Inflammatory macrophage treated with lipopolysaccharide for 4 hours (primary cell): ENCODE results near the gene CERT1.
"Not testable (repeated sequence)": the region's sequence is repeated elsewhere in the genome, so short reads cannot be mapped to it uniquely, and the experiment has no call there.

Experiments used
- DNase-seq: peaks from one replicate; pipeline ENCODE4 v3.0.0-alpha.2; 2020

Gene CERT1

DNA sequence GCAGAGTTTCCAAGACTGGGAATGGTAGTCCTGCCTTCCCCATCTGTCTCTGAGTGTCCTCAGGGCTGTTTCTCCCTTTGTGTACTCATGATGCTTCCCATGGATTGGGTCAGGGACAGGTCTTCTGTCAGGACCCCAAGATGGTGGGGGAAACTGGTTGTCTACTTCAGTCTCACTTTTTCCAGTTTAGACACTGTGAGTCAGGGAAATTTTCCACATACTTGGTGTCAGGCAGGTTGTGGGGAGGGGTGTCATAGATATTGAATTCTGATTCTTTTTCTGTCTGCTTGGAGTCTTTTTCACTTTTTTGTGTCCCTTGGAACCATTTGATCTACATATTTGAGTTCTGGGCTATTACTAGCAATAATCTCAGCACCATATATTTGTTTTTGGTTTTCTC, 10.6 kb upstream of the CERT1 start:
- DNase-seq, result no peak

DNA sequence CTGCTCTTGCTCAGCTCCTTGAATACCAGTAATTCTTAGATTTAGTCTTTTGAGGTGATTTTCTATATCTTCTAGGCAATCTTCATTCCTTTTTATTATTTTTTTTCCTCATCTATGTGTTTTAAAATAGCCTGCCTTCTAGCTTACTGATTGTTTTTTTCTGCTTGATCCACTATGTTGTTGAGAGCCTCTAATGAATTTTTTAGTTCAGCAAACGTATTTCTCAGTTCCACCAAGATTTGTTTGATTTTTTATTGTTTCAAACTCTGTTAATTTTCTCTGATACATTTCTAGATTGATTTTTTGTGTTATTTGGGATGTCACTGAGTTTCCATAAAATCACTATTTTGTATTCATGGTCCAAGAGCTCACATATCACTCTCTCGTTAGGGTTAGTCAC, 9.8 kb upstream of the CERT1 start:
- no peak for DNase-seq

DNA sequence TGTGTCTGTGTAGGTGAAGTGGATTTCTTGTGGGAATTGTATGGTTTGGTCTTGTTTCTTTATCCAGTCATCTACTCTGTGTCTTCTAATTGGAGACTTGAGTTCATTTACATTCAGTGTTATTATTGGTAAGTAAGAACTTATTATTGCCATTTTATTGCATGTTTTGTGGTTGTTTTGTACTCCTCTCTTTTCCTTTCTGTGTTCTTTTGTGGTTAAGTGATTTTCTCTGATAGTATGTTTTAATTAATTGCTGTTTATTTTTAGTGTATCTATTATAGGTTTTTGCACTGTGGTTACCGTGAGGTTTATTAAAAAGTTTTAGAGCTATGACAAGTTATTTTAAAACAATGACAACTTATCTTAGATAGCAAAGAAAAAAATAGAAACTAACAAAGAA, 8.3 kb upstream of the CERT1 start:
- DNase-seq, result no peak

DNA sequence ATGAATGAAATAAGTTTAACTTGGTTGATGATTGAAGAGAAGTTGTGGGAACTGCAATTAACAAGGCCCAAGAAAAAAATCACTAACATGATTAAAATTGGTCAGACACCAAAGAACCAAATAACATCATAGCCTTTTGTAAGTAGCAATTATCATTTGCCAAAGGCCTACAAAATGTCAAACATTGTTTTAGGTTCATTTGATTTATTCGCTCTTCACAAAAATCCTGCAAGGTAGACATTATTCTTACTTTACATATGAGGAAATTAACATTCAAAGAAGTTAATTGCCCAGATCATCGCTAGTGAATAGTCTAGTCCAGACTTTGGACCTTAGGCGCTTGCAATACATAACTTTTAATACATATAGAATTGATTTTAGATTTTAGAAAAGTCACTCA, 2.9 kb upstream of the CERT1 start:
- no peak for DNase-seq

DNA sequence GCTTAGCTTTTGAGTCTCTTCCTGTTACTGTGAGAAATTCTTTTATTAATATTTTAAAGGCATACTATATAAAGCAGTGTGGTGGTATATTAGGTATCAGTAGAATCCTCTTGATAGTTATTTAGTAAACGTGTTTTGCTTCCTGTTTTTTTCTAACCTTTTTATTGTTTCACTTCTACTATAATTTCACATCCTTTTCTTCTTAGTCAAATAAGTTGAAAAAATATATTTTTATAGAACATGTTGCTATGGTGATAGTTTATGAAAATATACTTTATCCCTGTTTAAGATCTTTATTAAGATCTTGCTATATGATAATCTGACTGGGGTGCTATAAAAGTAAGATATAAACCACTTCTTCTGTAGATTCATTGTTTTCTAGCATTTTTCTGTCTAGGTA, 2.4 kb upstream of the CERT1 start:
- DNase-seq, result peak; percentile 28

DNA sequence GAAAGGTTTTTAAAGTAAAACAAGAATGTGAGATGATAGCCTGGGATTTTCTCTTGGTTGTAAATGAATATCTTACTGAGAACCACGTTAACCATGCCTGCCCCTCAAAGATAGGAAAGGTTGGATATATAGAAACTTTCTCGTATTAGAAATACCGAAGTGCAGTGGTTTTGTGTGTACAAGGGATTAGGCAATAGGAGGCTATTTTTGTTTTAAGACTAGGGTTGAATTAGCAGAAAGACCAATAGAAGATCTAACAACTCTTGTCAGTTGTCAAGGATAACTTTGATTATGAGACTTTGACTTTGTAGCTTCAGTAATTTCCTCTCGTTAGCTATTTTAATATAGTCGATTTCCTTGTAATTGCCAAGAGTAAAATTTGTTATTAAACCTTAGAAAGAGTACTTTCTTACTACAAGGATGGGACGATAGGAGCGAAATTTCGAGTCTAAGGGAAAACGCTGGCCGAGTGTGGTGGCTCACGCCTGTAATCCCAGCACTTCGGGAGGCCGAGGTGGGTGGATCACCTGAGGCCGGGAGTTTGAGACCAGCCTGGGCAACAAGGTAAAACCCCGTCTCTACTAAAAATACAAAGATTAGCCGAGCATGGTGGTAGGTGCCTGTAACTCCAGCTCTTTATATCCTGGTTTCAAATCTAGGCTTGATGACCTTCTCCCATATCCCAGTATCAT, 1.1 kb upstream of the CERT1 start:
- peak; percentile 36 for DNase-seq

DNA sequence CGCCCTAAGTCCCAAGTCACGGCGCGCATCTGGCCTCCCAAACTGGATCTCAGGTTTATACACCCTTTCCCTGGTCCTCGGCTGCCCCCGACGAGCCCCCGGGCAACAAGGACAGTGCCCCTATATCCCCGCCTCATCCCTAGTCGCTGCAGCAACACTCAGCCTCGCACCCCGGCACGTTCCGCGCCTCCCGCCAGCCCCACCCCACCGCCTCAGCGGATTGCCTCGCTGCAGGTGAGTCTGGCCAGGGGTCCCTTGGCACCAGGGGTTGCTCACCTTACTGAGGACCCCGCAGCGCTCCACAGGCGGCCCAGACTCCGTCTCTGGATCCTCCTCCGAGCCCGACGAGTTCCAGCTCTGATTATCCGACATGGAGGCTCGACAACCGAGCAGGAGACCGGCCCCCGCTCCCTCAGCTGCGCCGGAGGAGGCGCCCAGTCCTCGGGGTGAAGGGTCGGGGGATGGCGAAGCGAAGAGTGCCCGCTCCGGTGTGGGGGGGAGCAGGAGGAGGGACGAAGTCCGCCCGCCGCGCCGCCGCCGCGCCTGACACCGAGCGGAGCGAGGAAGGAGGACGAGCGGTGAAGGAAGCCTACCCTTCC, 494 bp downstream of the CERT1 start:
- DNase-seq, result peak; percentile 41

DNA sequence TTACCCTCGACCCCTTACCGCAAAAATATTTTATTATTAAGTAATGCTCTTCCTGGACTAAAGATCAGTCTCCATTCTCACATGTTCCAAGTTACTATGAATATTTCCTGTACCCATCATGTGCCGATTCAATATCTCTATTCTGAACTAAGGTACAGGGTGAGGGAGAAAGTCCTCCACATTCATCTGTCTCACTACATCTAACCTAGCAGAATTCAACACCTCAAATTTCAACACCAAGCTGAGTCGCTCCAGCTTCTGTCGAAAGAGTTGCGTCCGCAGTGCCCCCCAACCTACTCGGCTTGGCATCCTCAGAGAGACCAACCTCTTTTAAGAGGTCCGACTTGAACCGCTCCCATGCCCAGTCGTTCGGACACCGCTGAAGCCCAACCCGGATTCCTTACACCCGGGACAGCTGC, 1.0 kb downstream of the CERT1 start:
- peak; percentile 43 for DNase-seq

DNA sequence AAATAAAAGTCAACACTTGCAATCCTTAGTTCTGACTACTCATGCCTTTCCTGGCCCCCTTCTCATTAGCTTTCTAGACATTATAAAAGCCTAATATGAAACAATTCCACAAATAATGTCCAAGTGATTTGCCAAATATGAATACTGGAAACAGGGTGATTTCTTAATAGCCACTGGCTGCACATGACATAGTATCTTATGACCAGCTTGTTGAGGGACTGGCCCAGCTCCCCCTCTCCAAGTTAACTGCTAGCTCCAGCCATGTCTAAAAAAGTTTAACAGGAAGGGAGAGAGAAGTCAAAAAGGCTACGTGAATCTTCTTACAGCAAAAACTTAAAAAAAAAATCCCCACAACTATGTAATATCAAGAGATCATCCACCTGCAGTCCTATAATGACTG, 1.5 kb downstream of the CERT1 start:
- peak; percentile 87 for DNase-seq

DNA sequence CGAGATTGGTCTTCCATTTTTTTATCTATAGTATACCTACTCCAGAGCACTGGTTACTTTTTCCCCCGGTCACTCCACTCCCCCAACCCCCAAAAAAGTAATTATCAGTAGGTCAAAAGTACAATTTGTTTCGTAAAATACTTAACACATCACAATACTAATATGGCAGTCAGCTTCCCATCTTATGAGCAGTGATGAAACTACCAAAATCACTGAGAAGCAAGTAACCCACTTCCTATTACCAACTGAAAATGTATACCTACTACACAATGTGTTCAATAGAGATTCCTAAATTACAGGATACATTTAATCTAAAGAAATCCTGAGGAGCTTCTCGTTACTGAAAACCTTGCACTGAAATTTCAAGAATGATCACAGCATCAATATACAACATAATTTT, 1.9 kb downstream of the CERT1 start:
- peak; percentile 79 for DNase-seq

DNA sequence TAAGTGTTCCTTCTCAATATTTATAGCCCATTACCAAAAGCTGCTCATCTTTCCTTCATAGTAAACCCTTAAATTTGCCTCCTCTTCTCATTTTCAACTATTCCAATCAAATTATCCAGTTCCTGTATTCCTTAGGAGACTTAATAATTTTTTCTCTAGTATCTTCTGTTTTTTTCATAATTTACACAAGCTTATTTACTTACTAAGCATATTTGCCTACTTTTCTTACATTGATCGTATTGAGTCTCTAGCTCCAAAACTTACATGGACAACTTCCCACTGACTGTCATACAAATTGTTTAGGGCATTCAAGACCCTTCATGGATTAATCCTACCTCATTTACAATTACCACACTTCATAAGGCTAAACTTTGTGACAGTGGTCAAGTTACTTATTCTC, 3.6 kb downstream of the CERT1 start:
- DNase-seq, result no peak

DNA sequence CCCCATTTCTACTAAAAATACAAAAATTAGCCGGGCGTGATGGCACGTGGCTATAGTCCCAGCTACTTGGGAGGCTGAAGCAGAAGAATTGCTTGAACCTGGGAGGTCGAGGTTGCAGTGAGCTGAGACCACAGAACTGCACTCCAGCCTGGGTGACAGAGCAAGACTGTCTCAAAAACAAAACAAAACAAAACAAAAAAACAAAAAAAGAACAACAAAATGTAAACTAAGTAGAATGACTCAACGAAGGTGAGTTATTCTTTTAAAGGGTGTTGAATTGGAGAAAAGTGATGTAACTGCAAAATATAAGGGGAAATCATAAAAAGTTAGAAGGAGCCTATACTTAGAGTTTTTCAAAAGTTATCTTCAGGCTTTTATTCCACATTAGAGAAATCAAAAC, 6.3 kb downstream of the CERT1 start:
- not testable (repeated sequence) for DNase-seq

DNA sequence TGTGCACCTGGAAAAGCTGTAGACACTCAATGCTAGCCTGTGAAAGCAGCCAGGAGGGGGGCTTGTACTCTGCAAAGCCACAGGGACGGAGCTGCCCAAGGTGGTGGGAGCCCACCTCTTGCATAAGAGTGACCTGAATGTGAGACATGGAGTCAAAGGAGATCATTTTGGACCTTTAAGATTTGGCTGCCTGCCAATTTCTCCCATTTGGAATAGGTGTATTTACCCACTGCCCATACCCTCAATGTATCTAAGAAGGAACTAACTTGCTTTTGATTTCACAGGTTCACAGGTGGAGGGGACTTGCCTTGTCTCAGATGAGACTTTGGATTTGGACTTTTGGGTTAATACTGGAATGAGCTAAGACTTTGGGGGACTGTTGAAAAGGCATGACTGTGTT, 12.6 kb downstream of the CERT1 start:
- DNase-seq, result not testable (repeated sequence)

DNA sequence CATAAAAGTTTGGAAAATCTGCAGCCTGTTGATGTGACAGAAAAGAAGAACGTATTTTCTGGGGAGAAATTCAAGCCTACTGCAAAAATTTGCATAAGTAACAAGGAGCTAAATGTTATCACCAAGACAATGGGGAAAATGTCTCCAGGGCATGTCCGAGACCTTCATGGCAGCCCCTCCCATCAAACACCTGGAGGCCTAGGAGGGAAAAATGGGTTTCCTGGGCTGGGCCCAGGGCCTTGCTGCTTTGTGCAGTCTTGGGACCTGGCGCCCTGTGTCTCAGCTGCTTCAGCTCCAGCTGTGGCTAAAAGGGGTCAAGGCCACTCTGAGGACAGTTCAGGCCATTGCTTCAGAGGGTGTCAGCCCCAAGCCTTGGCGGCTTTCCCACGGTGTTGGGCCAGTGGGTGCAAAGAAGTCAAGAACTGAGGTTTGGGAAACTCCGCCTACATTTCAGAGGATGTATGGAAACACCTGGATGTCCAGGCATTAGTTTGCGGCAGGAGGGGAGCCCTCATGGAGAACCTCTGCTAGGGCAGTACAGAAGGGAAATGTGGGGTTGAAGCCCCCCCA, 13.1 kb downstream of the CERT1 start:
- no peak for DNase-seq

DNA sequence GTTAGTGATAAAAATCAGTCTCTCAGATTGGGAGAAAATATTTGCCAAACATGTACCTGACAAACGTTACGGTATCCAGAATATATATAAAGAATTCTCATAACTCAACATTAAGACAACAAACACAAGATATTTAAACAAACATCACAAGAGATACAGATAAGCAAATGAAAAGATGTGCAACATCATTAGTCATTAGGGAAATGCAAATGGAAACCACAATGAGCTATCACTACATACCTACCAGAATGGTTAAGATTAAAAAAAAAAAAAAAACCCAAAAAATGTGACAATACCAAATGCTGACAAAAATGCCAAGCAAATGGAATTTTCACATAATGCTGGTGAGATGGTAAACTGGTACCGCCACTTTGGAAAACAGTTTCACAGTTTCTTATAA, 15.4 kb downstream of the CERT1 start:
- DNase-seq, result no peak

DNA sequence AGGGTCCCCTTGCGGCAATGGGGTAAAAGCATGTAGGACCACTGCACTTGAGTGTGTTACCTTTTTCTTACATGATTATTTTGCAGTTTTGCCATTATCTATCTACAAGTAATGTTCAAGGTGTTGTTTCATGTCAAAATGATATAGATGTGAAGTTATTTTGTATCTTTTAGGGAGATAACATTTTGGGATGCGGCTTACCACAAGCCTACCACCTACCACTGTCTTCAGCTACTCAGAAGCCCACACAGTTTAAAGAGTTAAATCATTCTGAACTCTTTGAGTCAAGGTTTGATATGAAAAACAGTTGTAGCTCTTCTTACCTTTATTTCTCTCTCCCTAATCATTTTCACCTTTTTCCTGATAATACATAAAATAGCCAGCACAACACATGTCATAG, 19.8 kb downstream of the CERT1 start:
- no peak for DNase-seq

DNA sequence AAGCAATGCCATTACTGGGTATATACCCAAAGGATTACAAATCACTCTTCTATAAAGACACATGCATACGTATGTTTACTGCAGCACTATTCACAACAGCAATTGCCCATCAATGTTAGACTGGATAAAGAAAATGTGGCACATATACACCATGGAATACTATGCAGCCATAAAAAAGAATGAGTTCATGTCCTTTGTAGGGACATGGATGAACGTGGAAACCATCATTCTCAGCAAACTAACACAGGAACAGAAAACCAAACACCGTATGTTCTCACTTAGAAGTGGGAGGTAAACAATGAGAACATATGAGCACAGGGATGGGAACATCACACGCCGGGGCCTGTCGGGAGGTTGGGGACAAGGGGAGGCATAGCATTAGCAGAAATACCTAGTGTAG, 21.6 kb downstream of the CERT1 start:
- not testable (repeated sequence) for DNase-seq

DNA sequence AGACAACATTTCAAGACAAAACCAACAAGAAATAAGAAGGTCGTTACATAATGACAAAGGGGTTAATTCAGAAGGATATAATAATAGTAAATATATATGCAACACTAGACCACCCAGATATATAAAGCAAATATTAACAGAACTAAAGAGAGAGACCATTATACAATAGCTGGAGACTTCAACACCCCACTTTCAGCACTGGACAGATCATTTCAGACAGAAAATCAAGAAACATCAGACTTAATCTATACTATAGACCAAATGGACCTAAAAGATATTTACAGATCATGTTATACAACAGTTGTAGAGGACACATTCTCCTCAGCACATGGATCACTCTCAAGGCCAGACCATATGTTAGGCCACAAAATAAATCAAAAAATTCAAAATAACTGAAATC, 26.8 kb downstream of the CERT1 start:
- DNase-seq, result no peak

DNA sequence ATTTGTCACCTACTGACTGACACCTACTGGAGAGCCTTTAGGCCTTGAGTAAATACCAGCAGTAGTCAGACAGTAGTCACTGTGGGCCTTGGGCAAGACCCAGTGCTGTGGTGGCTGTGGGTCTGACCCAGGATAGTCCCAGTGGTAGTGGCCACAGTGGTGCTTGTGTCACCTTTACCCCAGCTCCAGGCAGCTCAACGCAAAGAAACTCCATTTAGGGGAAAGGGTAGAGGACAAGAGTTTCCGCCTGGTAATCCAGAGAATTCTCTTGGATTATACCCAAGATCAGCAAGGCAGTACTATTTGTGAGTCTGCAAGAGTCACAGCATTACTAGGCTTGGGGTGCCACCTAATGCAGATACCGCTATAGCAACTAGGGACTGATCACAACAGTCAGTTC, 28.9 kb downstream of the CERT1 start:
- DNase-seq, result no peak

DNA sequence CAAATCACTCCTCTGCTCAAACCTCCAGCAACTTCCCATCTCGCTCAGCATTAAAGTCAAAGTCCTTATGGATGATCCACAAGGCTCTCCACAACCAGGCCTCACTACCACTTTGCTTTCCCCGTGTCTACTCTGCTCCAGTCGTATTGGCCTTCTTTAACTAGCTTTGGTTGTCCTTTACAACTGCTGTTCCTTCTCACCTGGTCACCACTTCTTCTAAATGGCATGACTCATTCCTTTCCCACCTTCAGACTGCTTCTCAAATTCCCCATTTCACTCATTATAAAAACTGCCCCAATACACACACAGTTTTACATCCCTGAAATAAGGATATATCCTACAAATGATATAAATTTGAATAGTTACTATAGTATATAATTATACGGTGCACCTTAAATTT, 30.4 kb downstream of the CERT1 start:
- DNase-seq, result no peak

DNA sequence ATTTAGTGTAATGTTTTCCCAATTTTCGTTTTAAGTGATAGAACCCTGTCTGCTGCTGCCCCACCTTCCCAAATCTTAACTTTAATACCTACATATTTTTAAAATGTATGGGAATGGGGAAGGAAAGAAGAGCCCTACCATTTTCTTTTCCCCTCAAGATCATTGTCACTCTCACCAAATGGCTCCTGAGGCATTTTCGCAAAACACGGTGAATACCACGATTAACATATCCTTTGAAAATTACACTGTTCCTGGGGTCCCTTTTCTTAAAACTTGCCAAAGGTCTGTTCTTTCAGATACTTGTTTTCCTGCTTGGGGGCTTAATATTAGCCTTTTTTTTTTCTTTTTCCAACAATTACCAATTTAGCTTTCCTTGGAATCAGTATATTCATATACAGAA, 36.1 kb downstream of the CERT1 start:
- no peak for DNase-seq

DNA sequence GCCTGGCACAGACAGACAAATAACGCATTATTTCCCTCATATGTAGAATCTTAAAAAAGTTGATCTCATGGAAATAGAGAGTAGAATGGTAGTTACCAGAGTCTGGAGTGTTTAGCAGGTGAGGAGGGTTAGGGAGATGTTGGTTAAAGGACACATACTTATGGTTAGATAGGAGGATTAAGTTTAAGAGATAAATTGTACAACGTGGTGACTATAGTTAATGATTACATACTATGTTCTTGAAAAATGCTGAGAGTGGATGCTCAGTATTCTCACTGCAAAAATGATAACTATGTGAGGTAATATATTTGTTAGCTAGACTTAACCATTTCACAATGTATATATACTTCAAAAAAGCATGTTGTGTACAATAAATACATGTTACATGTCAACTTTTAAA, 38.0 kb downstream of the CERT1 start:
- no peak for DNase-seq

DNA sequence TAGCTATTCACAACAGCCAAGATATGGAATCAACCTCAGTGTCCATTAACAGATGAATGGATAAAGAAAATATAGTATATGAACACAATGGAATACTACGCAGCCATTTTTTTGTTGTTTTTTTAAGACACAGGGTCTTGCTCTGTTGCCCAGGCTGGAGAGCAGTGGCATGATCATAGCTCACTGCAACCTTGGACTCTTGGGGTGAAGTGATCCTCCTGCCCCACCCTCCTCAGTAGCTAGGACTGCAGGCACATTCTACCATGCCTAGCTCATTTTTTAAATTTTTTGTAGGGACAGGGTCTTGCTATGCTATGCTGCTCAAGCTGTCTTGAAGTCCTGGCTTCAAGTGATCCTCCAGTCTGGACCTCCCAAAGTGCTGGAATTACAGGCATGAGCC, 38.5 kb downstream of the CERT1 start:
- no peak for DNase-seq

DNA sequence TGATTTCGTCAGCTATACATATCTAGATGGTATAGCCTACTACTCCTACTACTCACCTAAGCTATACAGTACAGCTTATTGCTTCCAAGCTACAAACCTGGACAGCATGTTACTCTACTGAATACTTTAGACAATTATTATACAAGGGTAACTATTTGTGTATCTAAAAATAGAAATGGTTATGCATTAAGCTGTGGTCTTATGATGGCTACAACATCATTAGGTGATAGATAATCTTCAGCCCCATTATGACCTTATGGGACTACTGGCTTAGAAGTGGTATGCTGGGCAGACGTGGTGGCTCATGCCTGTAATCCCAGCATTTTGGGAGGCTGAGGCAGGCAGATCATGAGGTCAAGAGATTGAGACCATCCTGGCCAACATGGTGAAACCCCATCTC, 40.2 kb downstream of the CERT1 start:
- no peak for DNase-seq

DNA sequence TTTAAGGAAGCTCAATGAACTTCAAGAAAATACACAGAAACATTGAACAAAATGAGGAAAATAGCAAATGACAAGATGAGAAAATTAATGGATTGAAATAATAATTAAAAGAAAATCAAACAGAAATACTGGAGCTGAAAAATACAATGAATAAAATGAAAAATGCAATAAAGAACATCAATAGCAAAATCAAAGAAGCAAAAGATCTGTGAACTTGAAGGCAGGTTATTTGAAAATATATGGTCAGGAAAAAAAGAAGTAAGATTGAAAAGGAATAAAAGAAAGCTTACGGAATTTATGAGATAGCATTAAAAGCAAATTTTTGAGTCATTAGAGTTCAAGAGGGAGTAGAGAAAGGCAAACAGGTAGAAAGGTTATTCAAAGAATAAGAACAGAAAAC, 42.4 kb downstream of the CERT1 start:
- no peak for DNase-seq
